Astrocyte of the cerebellum (primary cell): Measurements from ENCODE around the gene NIPAL3.

Experiments
- DNase-seq: peaks from one replicate; pipeline ENCODE4 v3.0.0-alpha.2; 2011; ENCODE audit warnings: low read depth
- H3K4me3 ChIP-seq: 2 replicates; pipeline ENCODE4 v1.5.1; 2011; ENCODE audit warnings: mild to moderate bottlenecking, low read depth, low read length, moderate library complexity
- CTCF ChIP-seq: IDR thresholded peaks from 2 replicates; pipeline ENCODE4 v1.5.1; 2012; ENCODE audit warnings: low read length, low read depth, moderate library complexity, mild to moderate bottlenecking; ENCODE audit errors: missing control alignments
- in situ Hi-C: cut with HindIII; loops from 2 replicates; pipeline ENCODE4 v1.10.0; 2017; ENCODE audit warnings: low sequenced_read_pairs

Gene NIPAL3

GRCh38 chr1:24450857-24451397, 35.3 kb downstream of the NIPAL3 start:
- no peak for DNase-seq
- TF ChIP-seq CTCF: no peak
- H3K4me3 ChIP-seq: no peak overlapping the region
- in situ Hi-C loops: no loop called here

- in situ Hi-C loops: no loop called here
- no peak overlapping the region for H3K4me3 ChIP-seq
- DNase-seq: no peak
- TF ChIP-seq CTCF: no peak
Observed at GRCh38 chr1:24451746-24452145, 36.1 kb downstream of the NIPAL3 start.

GRCh38 chr1:24452922-24453485, 37.4 kb downstream of the NIPAL3 start:
- no peak overlapping the region for H3K4me3 ChIP-seq
- in situ Hi-C loops: no loop called here
- TF ChIP-seq CTCF: no peak
- no peak for DNase-seq

GRCh38 chr1:24454673-24455072, 39.1 kb downstream of the NIPAL3 start:
- in situ Hi-C loops: no loop called here
- H3K4me3 ChIP-seq: no peak overlapping the region
- TF ChIP-seq CTCF: no peak
- DNase-seq: no peak

GRCh38 chr1:24455272-24455671, 39.7 kb downstream of the NIPAL3 start:
- H3K4me3 ChIP-seq: no peak overlapping the region
- in situ Hi-C loops: no loop called here
- TF ChIP-seq CTCF: no peak
- DNase-seq: no peak

GRCh38 chr1:24457866-24458265, 42.3 kb downstream of the NIPAL3 start:
- TF ChIP-seq CTCF: no peak
- DNase-seq: no peak
- in situ Hi-C loops: no loop called here
- H3K4me3 ChIP-seq: no peak overlapping the region
